Activated CD4-positive, alpha-beta memory T cell treated with anti-CD3 and anti-CD28 coated beads, Interleukin-2, amount 10 ng/mL, durations not matched to agents 7 days and 5 days (primary cell): ENCODE results near the gene GNAO1. TPM values are rescaled to one million over a fixed set of nuclear protein-coding genes. Genes with fewer than 3 reads are reported as not detected.
A peak's percentile ranks its signal among the peaks of the same experiment; 100 is the strongest.

ENCODE experiments used
- CTCF ChIA-PET: fragments of 350-600 bp; sonication (Branson Sonifier 250); formaldehyde crosslinking; loops from one replicate; lab custom pipeline; 2021; ENCODE audit warnings: antibody characterized with exemption, inconsistent platforms; lab: Charles Lee
- POLR2A ChIA-PET: fragments of 350-600 bp; sonication (Branson Sonifier 250); formaldehyde crosslinking; loops from one replicate; lab custom pipeline; 2021; ENCODE audit warnings: antibody characterized with exemption; lab: Charles Lee
- DNase-seq: peaks from one replicate; pipeline ENCODE4 v3.0.0-alpha.2; 2020
- H3K27ac Mint-ChIP-seq: one replicate; pipeline ENCODE4 v1.8.0; 2021; ENCODE audit warnings: mild to moderate bottlenecking, mixed read lengths
- H3K27me3 Mint-ChIP-seq: one replicate; pipeline ENCODE4 v1.8.0; 2021; ENCODE audit warnings: mixed read lengths
- H3K36me3 Mint-ChIP-seq: one replicate; pipeline ENCODE4 v1.8.0; 2021; ENCODE audit warnings: low read depth, mixed read lengths
- H3K4me1 Mint-ChIP-seq: one replicate; pipeline ENCODE4 v1.8.0; 2021; ENCODE audit warnings: mixed read lengths
- H3K4me3 Mint-ChIP-seq: one replicate; pipeline ENCODE4 v1.8.0; 2021; ENCODE audit warnings: mild to moderate bottlenecking, mixed read lengths
- H3K9me3 Mint-ChIP-seq: one replicate; pipeline ENCODE4 v1.8.0; 2021; ENCODE audit warnings: mixed read lengths
- total RNA-seq, 2 experiments: library from RNA; stranded (reverse); gene quantifications; one replicate each; pipeline ENCODE4 v1.2.3, GENCODE V29; 2021

Gene GNAO1
- total RNA-seq, result 1 to 10 TPM; 1.8 to 2.3 TPM

DNA sequence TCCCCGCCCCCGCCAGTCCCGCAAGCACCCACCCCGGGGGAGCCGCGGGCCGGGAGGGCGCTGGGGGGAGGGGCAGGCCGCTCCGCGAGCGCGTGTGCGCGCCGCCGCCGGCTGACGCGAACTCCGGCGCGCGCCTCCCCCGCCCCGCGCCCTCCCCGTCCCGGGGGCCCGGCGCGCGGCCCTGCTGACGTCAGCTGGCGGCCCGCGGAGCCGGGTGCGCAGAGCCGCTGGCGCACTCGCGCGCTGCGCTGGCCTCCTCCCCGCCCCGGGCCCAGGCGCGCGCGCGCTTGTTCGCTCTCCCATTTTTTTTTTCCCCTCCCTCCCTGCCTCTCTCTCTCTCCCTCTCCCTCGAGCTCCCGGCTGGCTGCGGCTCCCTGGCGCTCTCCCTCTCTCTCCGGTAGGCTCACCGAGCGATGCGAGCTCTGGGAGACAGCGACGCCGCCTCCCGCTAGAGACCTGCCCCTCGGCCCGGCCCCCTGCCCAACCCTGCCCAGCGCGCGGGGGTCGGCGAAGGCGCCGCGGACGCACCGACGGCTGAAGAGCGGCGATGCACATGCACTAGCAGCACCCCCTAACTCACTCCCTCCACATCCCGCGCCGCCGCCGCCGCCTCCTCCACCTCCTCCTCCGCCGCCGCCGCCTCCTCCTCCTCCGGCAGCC lies at the start of gene GNAO1:
Gene GNAO1, plus strand, starts transcription at position 334 of the 660 bp plus-strand sequence. CDS start 747 bp downstream, outside the sequence.
- Mint-ChIP-seq H3K36me3 (no peaks in the 10 kb centered on the region), H3K27ac (no peak within 1 kb of the TSS), H3K4me1 (peaks cover 29% of the 10 kb centered on the region), H3K9me3 (no peaks in the 10 kb centered on the region), H3K4me3 (peak within 1 kb of the TSS; percentile 72), H3K27me3 (peaks cover 78% of the 10 kb centered on the region)
- ChIA-PET CTCF (interaction anchor here (1.2 to 2.7 kb wide), 2 partner anchors 12 to 71 kb away, joined by 3 to 10 read pairs; no protein-coding TSS in a partner anchor), POLR2A (interaction anchor here (1.0 to 1.4 kb wide), 3 partner anchors 11 to 88 kb away, joined by 3 to 4 read pairs (median 4); no protein-coding TSS in a partner anchor)
- peak; percentile 60 for DNase-seq

DNA sequence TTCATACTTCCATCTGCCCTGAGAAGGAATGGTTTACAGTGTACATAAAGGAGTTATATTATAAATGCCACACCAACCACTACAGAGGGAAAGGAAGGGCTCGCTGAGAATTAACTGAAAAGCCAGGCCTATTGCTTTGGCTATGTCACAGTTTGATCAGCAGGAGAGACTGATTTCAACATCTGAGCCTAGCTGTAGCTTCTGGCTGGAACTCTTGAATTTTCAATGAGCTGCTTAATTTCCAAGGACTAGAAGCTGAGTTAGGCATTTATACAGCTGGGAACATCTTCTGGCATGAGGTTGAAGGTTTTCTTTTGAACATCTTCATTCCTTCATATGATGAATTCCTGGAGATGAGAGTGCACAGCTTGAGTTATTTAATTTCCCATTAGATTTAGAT lies 47.6 kb upstream of the GNAO1 start:
- ChIA-PET POLR2A (no interaction called here), CTCF (no interaction called here)
- no peaks in the 10 kb centered on the region for H3K4me1 Mint-ChIP-seq
- no peaks in the 10 kb centered on the region for H3K36me3 Mint-ChIP-seq
- no peak for DNase-seq
- H3K4me3 Mint-ChIP-seq, result no peak overlapping the region
- H3K9me3 Mint-ChIP-seq, result no peaks in the 10 kb centered on the region
- H3K27ac Mint-ChIP-seq, result no peak overlapping the region
- H3K27me3 Mint-ChIP-seq, result peaks cover 22% of the 10 kb centered on the region

DNA sequence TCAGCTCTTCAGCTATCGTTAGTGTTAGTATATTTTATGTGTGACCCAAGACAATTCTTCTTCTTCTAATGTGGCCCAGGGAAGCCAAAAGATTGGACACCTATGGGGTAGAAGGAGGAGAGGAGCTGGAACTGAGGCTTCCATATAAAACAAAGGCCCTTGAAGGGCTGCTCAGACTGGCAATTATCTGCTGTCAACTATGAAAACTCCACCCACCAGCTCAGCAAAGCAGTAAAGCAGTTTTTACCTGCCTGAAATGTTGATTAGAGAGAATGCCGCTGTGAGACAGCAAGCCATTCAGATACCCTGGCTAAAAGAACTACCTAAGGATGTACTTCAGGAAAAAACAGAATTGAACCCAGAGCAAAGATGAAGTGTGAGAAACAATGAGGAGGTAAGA lies 45.9 kb upstream of the GNAO1 start:
- Mint-ChIP-seq H3K4me3 (no peak overlapping the region), H3K27me3 (peaks cover 17% of the 10 kb centered on the region), H3K27ac (no peak overlapping the region), H3K36me3 (no peaks in the 10 kb centered on the region), H3K4me1 (no peaks in the 10 kb centered on the region), H3K9me3 (no peaks in the 10 kb centered on the region)
- CTCF ChIA-PET, result no interaction called here
- POLR2A ChIA-PET, result no interaction called here
- no peak for DNase-seq

DNA sequence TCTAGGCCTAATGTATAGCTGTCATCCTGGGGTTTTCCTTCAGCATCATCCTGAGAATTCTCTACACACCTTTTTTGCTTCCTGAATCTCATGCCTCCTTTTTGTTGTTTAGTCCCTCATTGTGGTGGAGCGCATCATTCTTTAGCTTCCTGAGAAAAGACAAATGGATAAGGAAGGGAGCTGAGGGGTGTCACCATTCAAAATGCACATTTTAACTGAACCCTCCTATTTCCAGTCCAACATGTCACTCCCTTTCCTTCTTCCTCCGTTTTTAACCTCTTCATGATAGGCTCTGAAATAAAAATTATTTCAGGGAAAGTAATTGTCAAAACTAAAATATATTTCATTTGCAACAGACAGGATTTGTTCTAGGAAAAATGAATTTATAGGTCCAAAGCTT lies 39.7 kb upstream of the GNAO1 start:
- Mint-ChIP-seq H3K4me3 (no peak overlapping the region), H3K27me3 (peaks cover 13% of the 10 kb centered on the region), H3K9me3 (peaks cover 2% of the 10 kb centered on the region), H3K27ac (no peak overlapping the region), H3K4me1 (no peaks in the 10 kb centered on the region), H3K36me3 (no peaks in the 10 kb centered on the region)
- DNase-seq, result no peak
- ChIA-PET CTCF (no interaction called here), POLR2A (no interaction called here)

DNA sequence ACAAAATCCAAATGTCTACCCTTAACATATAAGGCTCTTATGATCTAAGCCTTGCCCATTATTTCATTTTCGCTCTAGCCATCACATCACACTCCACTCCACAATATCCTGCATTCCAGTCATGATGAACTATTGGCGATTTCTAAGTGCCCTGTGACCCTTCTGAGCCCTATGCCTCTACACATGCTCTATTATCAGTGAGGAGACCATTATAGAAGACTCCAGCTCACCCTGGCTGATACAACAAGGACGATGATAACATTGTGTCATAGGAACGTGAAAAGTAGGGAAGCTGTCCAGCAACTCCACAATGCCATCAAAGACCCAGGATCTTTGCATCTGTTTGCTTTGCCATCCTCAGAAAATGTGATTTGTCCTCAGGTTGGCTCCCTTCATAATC lies 29.6 kb upstream of the GNAO1 start:
- H3K27ac Mint-ChIP-seq, result no peak overlapping the region
- no peaks in the 10 kb centered on the region for H3K36me3 Mint-ChIP-seq
- POLR2A ChIA-PET, result no interaction called here
- H3K4me1 Mint-ChIP-seq, result peaks cover 3% of the 10 kb centered on the region
- CTCF ChIA-PET, result interaction anchor here (1.1 kb wide), 2 partner anchors 103 to 157 kb away, joined by 3 read pairs; no protein-coding TSS in a partner anchor
- no peak overlapping the region for H3K4me3 Mint-ChIP-seq
- no peak for DNase-seq
- H3K9me3 Mint-ChIP-seq, result no peaks in the 10 kb centered on the region
- H3K27me3 Mint-ChIP-seq, result peaks cover 16% of the 10 kb centered on the region

DNA sequence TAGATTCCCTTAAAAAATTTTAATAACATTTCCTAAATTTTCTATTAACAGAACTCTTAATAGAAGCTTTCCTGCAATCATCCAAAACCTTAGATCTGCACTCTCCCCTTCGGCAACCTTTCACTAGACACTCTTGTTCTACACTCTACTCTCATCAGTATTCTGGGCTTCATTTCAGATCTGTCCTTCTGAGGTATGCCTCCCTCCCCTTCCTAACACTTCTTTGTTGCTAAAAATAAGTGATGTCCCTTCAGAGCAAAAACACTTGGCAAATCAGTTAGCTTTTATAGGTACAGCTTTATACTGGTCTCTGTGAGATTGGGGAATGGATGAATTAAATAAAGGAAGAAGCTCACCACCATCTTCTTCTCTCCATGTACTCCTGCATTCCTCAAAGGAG lies 28.2 kb upstream of the GNAO1 start:
- H3K9me3 Mint-ChIP-seq, result no peaks in the 10 kb centered on the region
- ChIA-PET CTCF (no interaction called here), POLR2A (interaction anchor here (1.0 kb wide), 1 partner anchor 31 kb away, joined by 3 read pairs; no protein-coding TSS in a partner anchor)
- DNase-seq, result no peak
- no peak overlapping the region for H3K27ac Mint-ChIP-seq
- H3K36me3 Mint-ChIP-seq, result no peaks in the 10 kb centered on the region
- H3K4me3 Mint-ChIP-seq, result no peak overlapping the region
- peaks cover 3% of the 10 kb centered on the region for H3K4me1 Mint-ChIP-seq
- peaks cover 18% of the 10 kb centered on the region for H3K27me3 Mint-ChIP-seq

DNA sequence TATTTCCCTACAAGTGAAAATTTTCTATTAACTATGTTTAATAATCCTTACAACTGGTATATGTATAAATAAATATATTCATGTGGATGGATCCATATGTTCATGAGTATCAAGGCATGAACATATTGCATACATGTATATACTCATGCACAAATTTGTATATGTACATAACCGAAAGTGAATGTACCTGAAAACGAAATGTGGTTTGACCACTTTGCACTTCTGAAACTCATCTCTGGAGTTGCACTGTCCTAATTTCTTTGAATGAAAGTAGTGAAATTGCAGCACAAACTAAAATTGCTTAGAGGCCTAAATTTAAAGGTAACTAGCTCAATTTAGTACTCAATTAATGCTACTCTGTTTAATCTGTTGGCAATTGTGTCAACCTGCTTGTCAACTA lies 27.4 kb upstream of the GNAO1 start:
- H3K9me3 Mint-ChIP-seq, result no peaks in the 10 kb centered on the region
- H3K27ac Mint-ChIP-seq, result no peak overlapping the region
- CTCF ChIA-PET, result interaction anchor here (1.2 kb wide), 1 partner anchor 39 kb away, joined by 3 read pairs; no protein-coding TSS in a partner anchor
- H3K4me3 Mint-ChIP-seq, result no peak overlapping the region
- peaks cover 21% of the 10 kb centered on the region for H3K27me3 Mint-ChIP-seq
- no peak for DNase-seq
- POLR2A ChIA-PET, result interaction anchor here (0.9 to 1.0 kb wide), 2 partner anchors 31 to 37 kb away, joined by 3 read pairs; no protein-coding TSS in a partner anchor
- peaks cover 3% of the 10 kb centered on the region for H3K4me1 Mint-ChIP-seq
- no peaks in the 10 kb centered on the region for H3K36me3 Mint-ChIP-seq

DNA sequence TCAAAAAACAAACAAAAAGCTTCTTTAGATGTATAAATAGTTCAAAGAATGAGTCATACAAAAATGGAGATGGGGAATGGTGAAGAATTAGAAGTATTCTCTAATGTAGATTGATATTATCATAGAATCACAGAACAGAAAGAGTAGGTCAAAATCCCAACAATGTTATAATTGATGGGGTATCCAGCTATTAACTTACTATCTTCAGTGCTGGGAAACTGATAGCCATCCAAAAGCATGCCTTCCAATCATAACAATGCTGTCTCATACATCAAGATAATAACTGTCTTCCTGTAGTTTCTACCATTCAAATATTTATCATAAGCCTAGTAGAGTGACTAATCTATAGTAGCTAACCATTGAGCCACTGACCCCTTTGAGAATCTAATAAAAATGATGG lies 26.7 kb upstream of the GNAO1 start:
- no peaks in the 10 kb centered on the region for H3K9me3 Mint-ChIP-seq
- H3K36me3 Mint-ChIP-seq, result no peaks in the 10 kb centered on the region
- POLR2A ChIA-PET, result interaction anchor here (0.9 kb wide), 1 partner anchor 36 kb away, joined by 3 read pairs; no protein-coding TSS in a partner anchor
- CTCF ChIA-PET, result interaction anchor here (1.2 kb wide), 1 partner anchor 38 kb away, joined by 3 read pairs; no protein-coding TSS in a partner anchor
- no peak overlapping the region for H3K27ac Mint-ChIP-seq
- DNase-seq, result no peak
- H3K27me3 Mint-ChIP-seq, result peaks cover 21% of the 10 kb centered on the region
- H3K4me1 Mint-ChIP-seq, result peaks cover 3% of the 10 kb centered on the region
- H3K4me3 Mint-ChIP-seq, result no peak overlapping the region

DNA sequence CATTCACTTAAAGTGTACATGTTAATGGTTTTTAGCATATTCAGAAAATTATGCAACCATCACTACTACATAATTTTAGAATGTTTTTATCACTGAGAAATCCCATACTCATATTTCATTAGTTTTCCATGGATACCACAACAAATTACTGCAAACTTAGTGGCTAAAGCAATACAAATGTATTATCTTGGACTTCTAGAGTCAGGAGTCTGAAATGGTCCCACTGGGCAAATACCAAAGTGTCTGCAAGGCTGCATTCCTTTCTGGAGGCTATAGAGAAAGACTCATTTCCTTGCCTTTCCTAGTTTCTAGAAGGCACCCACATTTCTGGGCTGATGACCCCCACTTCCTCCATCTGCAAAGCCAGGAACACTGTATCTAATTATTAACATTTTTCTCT lies 16.9 kb upstream of the GNAO1 start:
- H3K4me3 Mint-ChIP-seq, result no peak overlapping the region

DNA sequence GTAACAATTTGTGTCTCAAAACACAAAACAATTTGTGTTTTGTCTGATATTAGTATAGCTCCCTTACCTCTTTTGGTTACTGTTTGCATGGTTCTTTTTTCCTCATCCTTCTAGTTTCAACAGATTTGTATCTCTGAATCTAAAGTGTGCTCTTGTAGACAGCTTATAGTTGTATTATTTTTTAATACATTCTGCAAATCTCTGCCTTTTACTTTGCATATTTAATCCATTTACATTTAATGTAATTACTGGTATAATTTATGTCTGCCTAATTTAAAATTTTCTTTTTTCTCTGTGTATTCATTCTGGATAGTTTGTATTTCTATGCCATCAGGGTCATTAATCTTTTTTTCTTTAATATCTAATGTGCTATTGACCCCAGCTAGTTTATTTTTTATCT lies 9.9 kb upstream of the GNAO1 start:
- H3K9me3 Mint-ChIP-seq, result peaks cover 5% of the 10 kb centered on the region
- no peaks in the 10 kb centered on the region for H3K4me1 Mint-ChIP-seq

More for the DNA sequence above, 16.9 kb upstream of the GNAO1 start:
- DNase-seq, result no peak
- ChIA-PET POLR2A (no interaction called here), CTCF (no interaction called here)
- H3K4me1 Mint-ChIP-seq, result no peaks in the 10 kb centered on the region
- H3K27ac Mint-ChIP-seq, result no peak overlapping the region
- peaks cover 21% of the 10 kb centered on the region for H3K27me3 Mint-ChIP-seq
- H3K9me3 Mint-ChIP-seq, result peaks cover 2% of the 10 kb centered on the region
- no peaks in the 10 kb centered on the region for H3K36me3 Mint-ChIP-seq

DNA sequence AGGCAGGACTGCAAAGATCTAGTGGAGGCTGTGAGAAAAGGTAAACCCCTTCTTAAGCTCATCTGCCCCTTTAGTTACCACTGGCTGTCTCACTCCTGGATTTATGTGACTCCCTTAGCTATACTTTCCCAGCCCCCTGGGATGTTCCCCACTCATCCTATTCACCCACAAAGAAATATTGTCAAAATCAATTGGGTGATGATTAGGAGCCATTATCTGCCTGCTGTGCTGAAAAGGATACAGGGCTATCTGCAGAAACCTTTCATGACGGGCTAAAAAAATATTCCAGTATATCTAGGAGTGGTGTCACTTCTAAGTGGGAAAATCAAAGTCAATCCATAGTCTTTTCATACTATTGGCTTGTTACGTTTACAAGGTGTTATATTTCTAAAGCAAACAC lies 8.0 kb upstream of the GNAO1 start:
- Mint-ChIP-seq H3K27ac (no peak overlapping the region), H3K4me3 (no peak overlapping the region), H3K36me3 (no peaks in the 10 kb centered on the region), H3K4me1 (no peaks in the 10 kb centered on the region), H3K27me3 (peaks cover 42% of the 10 kb centered on the region), H3K9me3 (peaks cover 5% of the 10 kb centered on the region)
- ChIA-PET POLR2A (no interaction called here), CTCF (no interaction called here)
- DNase-seq, result no peak

More for the DNA sequence above, 9.9 kb upstream of the GNAO1 start:
- Mint-ChIP-seq H3K36me3 (no peaks in the 10 kb centered on the region), H3K4me3 (no peak overlapping the region), H3K27me3 (peaks cover 33% of the 10 kb centered on the region), H3K27ac (no peak overlapping the region)
- POLR2A ChIA-PET, result no interaction called here
- no peak for DNase-seq
- CTCF ChIA-PET, result no interaction called here

DNA sequence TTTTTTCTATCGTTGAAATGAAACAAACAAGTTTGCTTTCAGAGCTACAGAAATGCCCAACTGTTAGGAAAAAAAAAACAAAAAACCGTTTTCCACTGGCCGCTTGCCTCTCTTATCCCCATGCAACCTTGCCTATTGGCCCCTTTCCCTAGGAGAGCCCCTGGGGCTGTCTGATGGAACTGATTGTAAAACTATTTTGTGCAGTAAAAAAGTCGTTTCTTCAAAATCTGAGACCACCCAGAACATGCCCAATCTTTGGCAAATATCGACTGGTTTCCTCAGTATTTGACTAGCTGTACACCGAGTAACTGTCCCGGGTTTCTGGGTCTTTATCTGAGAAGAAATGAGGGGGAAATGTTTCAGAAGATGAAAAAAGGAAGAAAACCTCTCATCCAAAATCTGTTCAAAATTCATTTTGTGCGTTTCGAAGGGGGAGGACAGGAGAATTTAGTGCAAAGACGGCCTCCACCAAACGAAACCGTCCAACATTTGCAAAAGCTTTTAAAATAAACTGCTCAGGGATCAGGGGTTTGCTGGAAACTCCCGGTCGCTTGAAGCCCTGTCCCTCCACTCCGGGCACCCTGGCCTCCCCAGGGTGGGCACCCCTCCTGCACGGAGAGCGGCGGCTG lies 1.1 kb upstream of the GNAO1 start:
- DNase-seq, result no peak
- POLR2A ChIA-PET, result interaction anchor here (1.7 kb wide), 1 partner anchor 13 kb away, joined by 4 read pairs; no protein-coding TSS in a partner anchor
- peak overlapping the region; percentile 63 for H3K4me3 Mint-ChIP-seq
- H3K36me3 Mint-ChIP-seq, result no peaks in the 10 kb centered on the region
- CTCF ChIA-PET, result interaction anchor here (1.4 to 2.7 kb wide), 2 partner anchors 13 to 18 kb away, joined by 3 to 10 read pairs; no protein-coding TSS in a partner anchor
- peaks cover 29% of the 10 kb centered on the region for H3K4me1 Mint-ChIP-seq
- peaks cover 76% of the 10 kb centered on the region for H3K27me3 Mint-ChIP-seq
- no peak overlapping the region for H3K27ac Mint-ChIP-seq
- H3K9me3 Mint-ChIP-seq, result no peaks in the 10 kb centered on the region

DNA sequence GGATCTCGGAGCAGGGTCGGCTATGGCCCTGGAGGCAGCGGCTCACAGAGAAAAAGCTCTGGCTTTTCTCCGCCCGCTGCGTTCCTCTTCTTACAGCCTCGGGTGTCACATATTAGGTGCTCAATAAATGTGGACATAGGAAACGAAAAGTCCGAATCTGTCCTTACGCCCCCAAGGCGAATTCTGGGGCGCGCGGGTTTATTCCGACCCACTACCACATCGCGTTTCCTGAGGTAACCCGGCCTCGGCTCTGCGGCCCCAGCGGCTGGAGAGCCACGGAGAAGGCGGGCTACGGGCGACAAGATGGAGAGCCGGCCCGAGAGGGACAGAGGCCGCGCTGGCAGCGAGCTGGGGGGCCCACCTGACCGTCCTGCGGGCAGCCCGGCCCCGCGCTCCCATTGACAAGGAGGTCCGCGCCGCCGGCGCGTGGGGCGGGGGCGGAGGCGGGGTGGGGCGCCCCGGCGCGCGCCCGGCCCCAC lies 573 bp upstream of the GNAO1 start:
- H3K27ac Mint-ChIP-seq, result no peak overlapping the region
- no peaks in the 10 kb centered on the region for H3K36me3 Mint-ChIP-seq
- H3K9me3 Mint-ChIP-seq, result no peaks in the 10 kb centered on the region
- POLR2A ChIA-PET, result interaction anchor here (1.0 to 1.7 kb wide), 3 partner anchors 13 to 89 kb away, joined by 3 to 4 read pairs (median 4); no protein-coding TSS in a partner anchor
- peaks cover 76% of the 10 kb centered on the region for H3K27me3 Mint-ChIP-seq
- H3K4me1 Mint-ChIP-seq, result peaks cover 29% of the 10 kb centered on the region
- peak overlapping the region; percentile 63 for H3K4me3 Mint-ChIP-seq
- CTCF ChIA-PET, result interaction anchor here (1.2 to 2.7 kb wide), 3 partner anchors 12 to 72 kb away, joined by 3 to 10 read pairs (median 3); no protein-coding TSS in a partner anchor
- no peak for DNase-seq
